ENCODE results near the gene LRGUK. TPM values are rescaled to one million over a fixed set of nuclear protein-coding genes. Genes with fewer than 3 reads are reported as not detected.

The LRGUK gene
- total RNA-seq, 3 donors from 2014 or later (not counting 1 experiment from before 2014, with no cell fraction given) = 0.90 to 1.7 (median 0.92) TPM

DNA sequence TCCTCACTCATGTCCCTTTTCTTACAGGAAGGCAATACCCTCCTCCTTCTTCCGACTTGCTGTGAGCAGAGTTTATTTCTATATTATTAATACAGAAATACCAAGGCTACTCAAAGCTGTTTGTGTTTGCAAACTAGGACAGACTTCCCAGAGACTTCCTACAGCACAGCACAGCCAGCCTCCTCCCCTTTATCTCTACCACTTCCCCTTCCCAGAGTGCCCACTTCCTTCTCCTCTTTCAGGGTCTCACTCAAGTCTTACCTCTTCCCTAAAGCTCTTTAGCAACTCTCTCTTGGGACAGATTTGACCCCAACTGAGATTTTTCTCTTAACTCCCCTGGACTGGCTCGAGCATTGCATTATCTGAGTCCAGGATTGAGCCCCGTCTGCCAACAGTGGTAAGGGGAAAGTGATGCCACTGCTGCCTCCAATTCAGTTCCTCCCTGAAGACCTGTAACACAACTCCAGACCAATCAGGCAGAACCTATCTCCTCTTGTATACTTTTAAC, 5.5 kb upstream of the LRGUK start:
- Mint-ChIP-seq H3K9me3 (no peaks in the 10 kb centered on the region), H3K36me3 (no peaks in the 10 kb centered on the region), H3K4me3 (no peak overlapping the region), H3K27ac (no peak overlapping the region), H3K27me3 (ENCODE audit: low read depth in 2 of 2) (peaks cover 3 to 12% of the 10 kb centered on the region in 2 donors), H3K4me1 (peaks cover 1 to 8% of the 10 kb centered on the region in 2 donors)
- H3K36me3 ChIP-seq (ENCODE audit: control insufficient read depth, insufficient read depth, low read length) = no peaks in the 10 kb centered on the region
- no peak overlapping the region for H3K27ac ChIP-seq (ENCODE audit: low read length)
- H3K4me1 ChIP-seq (ENCODE audit: control insufficient read depth, insufficient read depth, low read length) = peaks cover 1% of the 10 kb centered on the region
- intact Hi-C loops (cut with micrococcal nuclease) = no loop called here
- WGBS (ENCODE audit: insufficient coverage) = 89% methylated on average over 2 of the region's 3 CpGs
- H3K27me3 ChIP-seq (ENCODE audit: control insufficient read depth, insufficient read depth, low read length) = no peaks in the 10 kb centered on the region
- DNase-seq (no peak), ATAC-seq (no peak)
- TF ChIP-seq, protein P1, sequence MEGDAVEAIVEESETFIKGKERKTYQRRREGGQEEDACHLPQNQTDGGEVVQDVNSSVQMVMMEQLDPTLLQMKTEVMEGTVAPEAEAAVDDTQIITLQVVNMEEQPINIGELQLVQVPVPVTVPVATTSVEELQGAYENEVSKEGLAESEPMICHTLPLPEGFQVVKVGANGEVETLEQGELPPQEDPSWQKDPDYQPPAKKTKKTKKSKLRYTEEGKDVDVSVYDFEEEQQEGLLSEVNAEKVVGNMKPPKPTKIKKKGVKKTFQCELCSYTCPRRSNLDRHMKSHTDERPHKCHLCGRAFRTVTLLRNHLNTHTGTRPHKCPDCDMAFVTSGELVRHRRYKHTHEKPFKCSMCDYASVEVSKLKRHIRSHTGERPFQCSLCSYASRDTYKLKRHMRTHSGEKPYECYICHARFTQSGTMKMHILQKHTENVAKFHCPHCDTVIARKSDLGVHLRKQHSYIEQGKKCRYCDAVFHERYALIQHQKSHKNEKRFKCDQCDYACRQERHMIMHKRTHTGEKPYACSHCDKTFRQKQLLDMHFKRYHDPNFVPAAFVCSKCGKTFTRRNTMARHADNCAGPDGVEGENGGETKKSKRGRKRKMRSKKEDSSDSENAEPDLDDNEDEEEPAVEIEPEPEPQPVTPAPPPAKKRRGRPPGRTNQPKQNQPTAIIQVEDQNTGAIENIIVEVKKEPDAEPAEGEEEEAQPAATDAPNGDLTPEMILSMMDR (IDR thresholded peaks at IDR 0.05) = no peak
- no peaks in the 10 kb centered on the region for H3K9me3 ChIP-seq (ENCODE audit: control insufficient read depth, insufficient read depth, low read length)
- H3K4me3 ChIP-seq (ENCODE audit: low read length) = no peak overlapping the region

DNA sequence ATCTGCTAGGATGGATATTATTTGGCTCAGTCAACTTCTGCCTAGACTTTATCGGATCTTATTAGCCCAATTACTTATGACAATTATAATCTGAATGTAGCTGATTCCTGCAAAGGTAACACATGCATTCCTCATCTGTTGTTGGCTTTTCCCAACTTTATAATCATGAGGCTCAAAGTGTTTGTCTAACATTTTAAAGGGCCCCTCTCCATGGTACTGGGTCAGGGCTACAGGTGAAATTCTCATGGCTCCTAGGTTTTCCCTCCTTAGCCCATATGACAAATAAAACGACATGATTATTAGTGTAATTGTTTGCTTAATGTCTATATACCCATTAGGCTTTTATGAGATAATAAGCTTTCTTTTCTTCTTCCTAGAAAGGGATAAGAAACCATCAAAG, 4.2 kb upstream of the LRGUK start:
- no peak overlapping the region for H3K27ac Mint-ChIP-seq
- DNase-seq (no peak), ATAC-seq (no peak)
- no peaks in the 10 kb centered on the region for H3K36me3 Mint-ChIP-seq
- TF ChIP-seq, protein P1 (IDR thresholded peaks at IDR 0.05) = no peak
- no peak overlapping the region for H3K27ac ChIP-seq (ENCODE audit: low read length)
- no peak overlapping the region for H3K4me3 Mint-ChIP-seq
- H3K27me3 ChIP-seq (ENCODE audit: control insufficient read depth, insufficient read depth, low read length) = no peaks in the 10 kb centered on the region
- H3K36me3 ChIP-seq (ENCODE audit: control insufficient read depth, insufficient read depth, low read length) = no peaks in the 10 kb centered on the region
- peaks cover 12 to 20% of the 10 kb centered on the region in 2 donors for H3K4me1 Mint-ChIP-seq
- WGBS (ENCODE audit: insufficient coverage) = 70% methylated on average over 1 of the region's 2 CpGs
- peaks cover 10% of the 10 kb centered on the region for H3K4me1 ChIP-seq (ENCODE audit: control insufficient read depth, insufficient read depth, low read length)
- H3K27me3 Mint-ChIP-seq (ENCODE audit: low read depth in 2 of 2) = peaks cover 6 to 15% of the 10 kb centered on the region in 2 donors
- H3K9me3 ChIP-seq (ENCODE audit: control insufficient read depth, insufficient read depth, low read length) = no peaks in the 10 kb centered on the region
- intact Hi-C loops (cut with micrococcal nuclease) = no loop called here
- no peak overlapping the region for H3K4me3 ChIP-seq (ENCODE audit: low read length)
- no peaks in the 10 kb centered on the region for H3K9me3 Mint-ChIP-seq

DNA sequence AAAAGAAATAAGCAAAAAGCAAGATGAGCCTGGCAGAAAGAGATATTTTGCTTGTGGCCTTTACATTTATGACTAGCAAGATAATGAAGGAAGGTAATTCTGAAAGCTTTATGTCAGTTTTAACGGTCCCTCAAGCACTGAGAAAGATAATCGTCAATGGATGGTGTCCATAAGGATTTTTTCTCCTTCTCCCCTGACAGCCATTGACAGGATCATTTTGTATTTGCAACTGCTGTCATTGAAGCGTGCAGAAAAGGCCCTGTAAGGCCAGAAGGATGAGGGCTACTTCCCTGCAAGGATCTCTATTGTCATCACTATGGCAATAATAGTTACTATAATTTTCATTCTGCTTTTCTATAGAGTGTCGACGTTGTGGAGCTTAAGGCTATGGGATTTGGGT, 994 bp upstream of the LRGUK start:
- Mint-ChIP-seq H3K27ac (no peak overlapping the region), H3K4me3 (peak overlapping the region; percentile 76)
- no peak overlapping the region for H3K27ac ChIP-seq (ENCODE audit: low read length)

More for the DNA sequence above, 994 bp upstream of the LRGUK start:
- Histone ChIP-seq H3K36me3 (ENCODE audit: control insufficient read depth, insufficient read depth, low read length) (no peaks in the 10 kb centered on the region), H3K9me3 (ENCODE audit: control insufficient read depth, insufficient read depth, low read length) (no peaks in the 10 kb centered on the region), H3K27me3 (ENCODE audit: control insufficient read depth, insufficient read depth, low read length) (no peaks in the 10 kb centered on the region), H3K4me1 (ENCODE audit: control insufficient read depth, insufficient read depth, low read length) (peaks cover 10% of the 10 kb centered on the region), H3K4me3 (ENCODE audit: low read length) (no peak overlapping the region)
- H3K27me3 Mint-ChIP-seq (ENCODE audit: low read depth in 2 of 2) = peaks cover 19 to 37% of the 10 kb centered on the region in 2 donors
- H3K9me3 Mint-ChIP-seq = no peaks in the 10 kb centered on the region
- 87% methylated on average over 3 of the region's 5 CpGs for WGBS (ENCODE audit: insufficient coverage)
- no peaks in the 10 kb centered on the region for H3K36me3 Mint-ChIP-seq
- H3K4me1 Mint-ChIP-seq = peaks cover 13 to 20% of the 10 kb centered on the region in 2 donors
- ATAC-seq = no peak
- TF ChIP-seq, protein P1 (IDR thresholded peaks at IDR 0.05) = no peak
- intact Hi-C loops (cut with micrococcal nuclease) = loop anchor here (2.0 kb wide), 1 partner anchor 191 kb away; the partner anchor contains the start of gene SLC35B4
- no peak for DNase-seq

Measured in natural killer cell (primary cell).